GM12878 (cell line): ENCODE measurements around the gene RARS1. TPM values are rescaled to one million over a fixed set of nuclear protein-coding genes. Genes with fewer than 3 reads are reported as not detected.

ENCODE experiments used
- ATAC-seq: fragments of 200-7000 bp; cut with Tn5 transposase; 3 replicates; pipeline ENCODE4 v1.9.1; 2020; ENCODE audit warnings: mild to moderate bottlenecking, moderate library complexity
- BruUV-seq: library from RNA; stranded (reverse); fragments of 400-500 nt; replicated peaks from 2 replicates; lab custom pipeline; 2021; lab: Mats Ljungman, UMichigan
- CTCF ChIA-PET: fragments of 300-600 bp; sonication (Branson Sonifier 250); formaldehyde crosslinking; extraction: SDS; loops from one replicate; lab custom pipeline; 2021; ENCODE audit warnings: inconsistent platforms; lab: Yijun Ruan, JAX
- POLR2A ChIA-PET: fragments of 350-600 bp; formaldehyde crosslinking; extraction: SDS; loops from one replicate; lab custom pipeline; 2021; ENCODE audit warnings: inconsistent platforms; lab: Charles Lee
- RAD21 ChIA-PET: fragments of 300-600 bp; sonication (Branson Sonifier 250); formaldehyde crosslinking; loops from one replicate; lab custom pipeline; 2023; ENCODE audit warnings: antibody characterized with exemption; ENCODE audit not compliant: unreplicated experiment; lab: Charles Lee
- SMC1A ChIA-PET: fragments of 300-600 bp; sonication (Branson Sonifier 250); formaldehyde crosslinking; loops from one replicate; lab custom pipeline; 2023; ENCODE audit not compliant: unreplicated experiment, uncharacterized antibody; lab: Charles Lee
- DNase-seq: peaks from one replicate; pipeline ENCODE4 v3.0.0-alpha.2; 2011; ENCODE audit warnings: low read depth, low spot score
- FAIRE-seq: peaks from 3 replicates; lab custom pipeline; 2011; peaks lifted over from hg19 to GRCh38; lab: Jason Lieb, UNC
- H2AFZ ChIP-seq: 2 replicates; pipeline ENCODE4 v1.6.0; 2011; ENCODE audit warnings: low read depth, low read length, control low read depth; ENCODE audit not compliant: control insufficient read depth
- H3K27ac ChIP-seq: 2 replicates; pipeline ENCODE4 v1.5.1; 2011; ENCODE audit warnings: control low read depth; ENCODE audit not compliant: control insufficient read depth, insufficient read depth
- H3K27me3 ChIP-seq, 2 experiments: replicated peaks in 1 of 2; 2 replicates each; pipeline versions ENCODE4 v1.6.0 to v1.6.1; 2011; ENCODE audit warnings: low read length in 1 of 2; ENCODE audit not compliant: control insufficient read depth in 2 of 2, insufficient read depth in 2 of 2
- H3K36me3 ChIP-seq, 2 experiments: 2 replicates each; pipeline ENCODE4 v1.5.1; 2011; ENCODE audit warnings: low read length in 1 of 2; ENCODE audit not compliant: control insufficient read depth in 2 of 2, insufficient read depth in 2 of 2
- H3K4me1 ChIP-seq: 2 replicates; pipeline ENCODE4 v1.6.1; 2011; ENCODE audit warnings: mild to moderate bottlenecking, low read length, moderate library complexity, mixed read lengths; ENCODE audit not compliant: control insufficient read depth, insufficient read depth
- H3K4me2 ChIP-seq: 2 replicates; pipeline ENCODE4 v1.6.0; 2011; ENCODE audit warnings: control low read depth; ENCODE audit not compliant: control insufficient read depth, insufficient read depth
- H3K4me3 ChIP-seq: fragments of 200-600 bp; sonication (generic); 2 replicates; pipeline ENCODE4 v1.5.1; 2016
- H3K79me2 ChIP-seq: 2 replicates; pipeline ENCODE4 v1.6.0; 2011; ENCODE audit warnings: low read length; ENCODE audit not compliant: control insufficient read depth, insufficient read depth
- H3K9ac ChIP-seq: 2 replicates; pipeline ENCODE4 v1.8.0; 2011; ENCODE audit warnings: low read length, control low read depth, mixed read lengths; ENCODE audit not compliant: control insufficient read depth, insufficient read depth
- H3K9me3 ChIP-seq: replicated peaks from 3 replicates; pipeline ENCODE4 v1.5.1; 2011; ENCODE audit warnings: mild to moderate bottlenecking, low read length; ENCODE audit not compliant: control insufficient read depth, insufficient read depth
- H4K20me1 ChIP-seq: 2 replicates; pipeline ENCODE4 v1.6.0; 2011; ENCODE audit not compliant: control insufficient read depth, insufficient read depth
- ATF7 ChIP-seq: fragments of 450-650 bp; IDR thresholded peaks from 2 replicates; pipeline ENCODE4 v1.6.1; 2016; ENCODE audit warnings: low read depth, mild to moderate bottlenecking
- BCL11A ChIP-seq: IDR thresholded peaks from 2 replicates; pipeline ENCODE4 v1.6.1; 2011; ENCODE audit warnings: low read depth, low read length
- CHD1 ChIP-seq: IDR thresholded peaks from 2 replicates; pipeline ENCODE4 v1.6.1; 2012; ENCODE audit warnings: low read depth, low read length, improper control_type of control experiment
- ETV6 ChIP-seq, 2 experiments: fragments of 450-650 bp in 1 of 2; IDR thresholded peaks in 1 of 2; conservative IDR thresholded peaks in 1 of 2; 2 replicates each; pipeline ENCODE4 v1.6.1; 2014; ENCODE audit warnings: antibody characterized with exemption in 1 of 2, borderline replicate concordance in 1 of 2, low read depth in 1 of 2, mild to moderate bottlenecking in 1 of 2, moderate library complexity in 1 of 2
- FOXK2 ChIP-seq: fragments of 450-650 bp; IDR thresholded peaks from 2 replicates; pipeline ENCODE4 v1.6.1; 2017; ENCODE audit warnings: mild to moderate bottlenecking, moderate library complexity
- MEF2B ChIP-seq: fragments of 450-650 bp; IDR thresholded peaks from 2 replicates; pipeline ENCODE4 v1.6.1; 2018; ENCODE audit warnings: mild to moderate bottlenecking, moderate library complexity; ENCODE audit not compliant: partially characterized antibody, poor library complexity, severe bottlenecking
- MYB ChIP-seq: fragments of 150-350 bp; IDR thresholded peaks from 2 replicates; pipeline ENCODE4 v1.6.1; 2014; ENCODE audit warnings: mild to moderate bottlenecking, low read depth, low read length, borderline replicate concordance
- NFIC ChIP-seq: IDR thresholded peaks from 2 replicates; pipeline ENCODE4 v1.6.1; 2012; ENCODE audit warnings: low read depth, mild to moderate bottlenecking, inconsistent platforms, low read length, moderate library complexity
- NFXL1 ChIP-seq: fragments of 450-650 bp; IDR thresholded peaks from 2 replicates; pipeline ENCODE4 v1.6.1; 2017; ENCODE audit warnings: antibody characterized with exemption, mild to moderate bottlenecking, borderline replicate concordance
- NFYB ChIP-seq: IDR thresholded peaks from 2 replicates; pipeline ENCODE4 v1.6.1; 2011; ENCODE audit warnings: low read depth, mild to moderate bottlenecking, low read length, improper control_type of control experiment, moderate library complexity; ENCODE audit not compliant: insufficient read depth
- NRF1 ChIP-seq: conservative IDR thresholded peaks from 2 replicates; pipeline ENCODE4 v1.6.1; 2011; ENCODE audit warnings: mild to moderate bottlenecking, low read depth, low read length, improper control_type of control experiment
- POLR2A ChIP-seq: IDR thresholded peaks from 2 replicates; pipeline ENCODE4 v1.6.1; 2011; ENCODE audit warnings: low read depth, mild to moderate bottlenecking, low read length
- POLR2AphosphoS2 ChIP-seq: IDR thresholded peaks from 2 replicates; pipeline ENCODE4 v1.6.1; 2011; ENCODE audit warnings: low read depth, mild to moderate bottlenecking, low read length, improper control_type of control experiment, moderate library complexity
- RELB ChIP-seq: fragments of 450-650 bp; IDR thresholded peaks from 2 replicates; pipeline ENCODE4 v1.6.1; 2017; ENCODE audit warnings: low read depth, mild to moderate bottlenecking, moderate library complexity
- SP1 ChIP-seq: IDR thresholded peaks from one replicate; pipeline ENCODE4 v1.6.1; 2011; ENCODE audit warnings: low read depth, low read length
- TARDBP ChIP-seq: IDR thresholded peaks from 2 replicates; pipeline ENCODE4 v1.6.1; 2016; ENCODE audit warnings: borderline replicate concordance
- TBL1XR1 ChIP-seq: IDR thresholded peaks from 2 replicates; pipeline ENCODE4 v1.6.1; 2012; ENCODE audit warnings: low read depth, low read length, improper control_type of control experiment
- USF2 ChIP-seq: IDR thresholded peaks from 2 replicates; pipeline ENCODE4 v1.6.1; 2011; ENCODE audit warnings: low read depth, low read length, improper control_type of control experiment, borderline replicate concordance
- WRNIP1 ChIP-seq: IDR thresholded peaks from 2 replicates; pipeline ENCODE4 v1.6.1; 2011; ENCODE audit warnings: low read depth, low read length, improper control_type of control experiment, borderline replicate concordance
- ZZZ3 ChIP-seq: IDR thresholded peaks from 2 replicates; pipeline ENCODE4 v1.6.1; 2011; ENCODE audit warnings: low read depth; ENCODE audit not compliant: control insufficient read depth, insufficient read length
- WGBS: methylation state at CpG from one replicate; pipeline ENCODE4 v1.1.6; 2016; ENCODE audit warnings: low lambda C conversion rate; ENCODE audit not compliant: insufficient replicate concordance, insufficient coverage; ENCODE audit errors: missing lambda C conversion rate; 5-methylcytosine and 5-hydroxymethylcytosine counted together
- in situ Hi-C: fragments of 300-500 bp; cut with MboI; formaldehyde crosslinking; loops from 9 replicates; pipeline ENCODE4 v1.14.3; 2018; ENCODE audit warnings: mixed read lengths
- intact Hi-C: fragments of 100-400 bp; cut with micrococcal nuclease; formaldehyde crosslinking; loops from one replicate; pipeline ENCODE4 v1.14.2; 2022; ENCODE audit not compliant: unreplicated experiment
- polyA plus RNA-seq, 11 experiments: library from polyadenylated mRNA; depleted of rRNA in 4 of 11; unstranded in 6 of 11; stranded (reverse) in 5 of 11; fragments of >200 nt; fragmentation: Nextera tagmentation in 4 of 11; fragmentation: Illumina TruSeq in 1 of 11; extraction: Ambion mirVana in 4 of 11; extraction: Trizol in 1 of 11; gene quantifications; 1 replicate in 1 of 11; 2 replicates in 10 of 11; pipeline versions ENCODE4 v1.2.1 to v1.2.3, GENCODE V29; 2011 to 2016; ENCODE audit warnings: inconsistent platforms in 2 of 11, missing spikeins in 2 of 11, low read depth in 1 of 11
- total RNA-seq, 4 experiments: library from RNA; depleted of rRNA in 3 of 4; stranded (reverse); fragments of >200 nt in 3 of 4; fragmentation: Illumina TruSeq in 1 of 4; extraction: Trizol in 1 of 4; gene quantifications; 2 replicates each; pipeline versions ENCODE4 v1.2.1 to v1.2.3, GENCODE V29; 2013 to 2021
- TF ChIP-seq, protein P1 (sequence below): IDR thresholded peaks from 2 replicates; pipeline ENCODE4 v1.6.1; 2012; ENCODE audit warnings: low read depth, low read length, improper control_type of control experiment

RARS1 gene
- total and polyA plus RNA-seq, 10 of the 15 experiments (the other 5 are each of a cell fraction or from before 2014, with no cell fraction given) = 80.5 to 127 (median 105) TPM

- TF ChIP-seq NFXL1 (no peak), RELB (no peak)
These were observed 5.7 kb upstream of the RARS1 start (continued) for GRCh38 chr5:168480601-168481000.

DNA sequence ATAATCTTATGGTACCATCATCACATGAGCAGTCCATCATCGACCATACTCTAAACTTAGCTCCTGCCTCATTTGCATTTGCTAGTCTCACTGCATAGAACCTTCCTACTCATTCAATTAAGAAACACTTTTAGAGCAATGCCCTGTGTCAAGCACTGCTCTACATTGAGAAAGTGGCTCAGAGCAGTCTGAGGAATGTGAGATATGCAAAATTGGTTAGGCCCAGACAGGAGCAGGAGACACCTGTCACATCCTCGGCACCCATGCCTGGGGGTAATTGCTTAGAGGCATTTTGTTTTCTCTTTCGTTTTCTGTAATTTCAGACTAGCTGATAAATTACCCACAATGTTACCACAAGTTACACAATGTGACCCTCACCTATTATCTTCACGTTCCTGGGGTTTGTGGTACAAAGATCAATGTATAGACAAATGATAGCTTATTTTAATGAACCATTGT, 4.9 kb upstream of the RARS1 start:
- intact Hi-C loops (no loop called here), in situ Hi-C loops (no loop called here)
- no peaks in the 10 kb centered on the region for H3K9me3 ChIP-seq
- ChIA-PET CTCF (no interaction called here), RAD21 (interaction anchor here (0.7 kb wide), 1 partner anchor 105 kb away, joined by 3 read pairs; no protein-coding TSS in a partner anchor), SMC1A (interaction anchor here (0.6 to 1.3 kb wide), 4 partner anchors 9 to 42 kb away, joined by 3 to 8 read pairs (median 3); no protein-coding TSS in a partner anchor), POLR2A (no interaction called here)
- ATAC-seq (peak; percentile 94), DNase-seq (peak; percentile 93), FAIRE-seq (peak; percentile 84)
- peak overlapping the region; percentile 55 for H3K4me2 ChIP-seq
- no peaks in the 10 kb centered on the region for H4K20me1 ChIP-seq
- H3K9ac ChIP-seq = no peak overlapping the region
- no peaks in the 10 kb centered on the region for H3K36me3 ChIP-seq
- H2AFZ ChIP-seq = peak overlapping the region; percentile 38
- H3K27ac ChIP-seq = peak overlapping the region; percentile 14
- no TSS peak for BruUV-seq
- H3K4me3 ChIP-seq = no peak overlapping the region
- WGBS = 0% methylated on average over 4 of the region's 4 CpGs
- H3K27me3 ChIP-seq = no peaks in the 10 kb centered on the region
- peaks cover 3% of the 10 kb centered on the region for H3K79me2 ChIP-seq
- H3K4me1 ChIP-seq = peaks cover 9% of the 10 kb centered on the region; the same call in 1 of the 2 replicates
- TF ChIP-seq ATF7 = peak; percentile 76
- peak; percentile 74 for TF ChIP-seq MEF2B
- TF ChIP-seq NFYB = no peak
- TF ChIP-seq NFIC = peak; percentile 32; the same call in 1 of the 2 replicates
- TF ChIP-seq WRNIP1 = no peak
- TF ChIP-seq POLR2A = no peak
- TF ChIP-seq FOXK2 = no peak
- TF ChIP-seq SP1 = peak; percentile 18
- no peak for TF ChIP-seq MYB
- TF ChIP-seq ETV6 (conservative IDR thresholded peaks at IDR 0.05 in 1 of 2, IDR thresholded peaks at IDR 0.05 in 1 of 2; ENCODE audit: borderline replicate concordance in 1 of 2, low read depth in 1 of 2) = no peak
- TF ChIP-seq BCL11A = no peak
- TF ChIP-seq NRF1 = no peak
- TF ChIP-seq, protein P1, sequence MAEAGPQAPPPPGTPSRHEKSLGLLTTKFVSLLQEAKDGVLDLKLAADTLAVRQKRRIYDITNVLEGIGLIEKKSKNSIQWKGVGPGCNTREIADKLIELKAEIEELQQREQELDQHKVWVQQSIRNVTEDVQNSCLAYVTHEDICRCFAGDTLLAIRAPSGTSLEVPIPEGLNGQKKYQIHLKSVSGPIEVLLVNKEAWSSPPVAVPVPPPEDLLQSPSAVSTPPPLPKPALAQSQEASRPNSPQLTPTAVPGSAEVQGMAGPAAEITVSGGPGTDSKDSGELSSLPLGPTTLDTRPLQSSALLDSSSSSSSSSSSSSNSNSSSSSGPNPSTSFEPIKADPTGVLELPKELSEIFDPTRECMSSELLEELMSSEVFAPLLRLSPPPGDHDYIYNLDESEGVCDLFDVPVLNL = no peak
- peak; percentile 50; the same call in 1 of the 2 replicates for TF ChIP-seq TBL1XR1
- TF ChIP-seq CHD1 = no peak
- TF ChIP-seq POLR2AphosphoS2 = no peak
- no peak for TF ChIP-seq TARDBP
- no peak for TF ChIP-seq ZZZ3
- TF ChIP-seq USF2 = no peak; the same call in 1 of the 2 replicates
